ENCODE measurements around the gene GRPR. TPM values are rescaled to one million over a fixed set of nuclear protein-coding genes. Genes with fewer than 3 reads are reported as not detected.

The GRPR gene
- total RNA-seq, 2 experiments from 2014 or later: not detected

Other genes starting within 250 kb of the GRPR start
- not detected for gene MAGEB17, start 43.9 kb downstream of the GRPR start, total RNA-seq